HEK293 (cell line): ENCODE measurements around the gene KLK7.

Experiments used
- CTCF ChIA-PET: fragments of 350-600 bp; formaldehyde crosslinking; extraction: SDS; loops from one replicate; lab custom pipeline; 2021; ENCODE audit warnings: antibody characterized with exemption; lab: Yijun Ruan, JAX
- POLR2A ChIA-PET: fragments of 300-600 bp; formaldehyde crosslinking; extraction: SDS; loops from one replicate; lab custom pipeline; 2020; ENCODE audit warnings: antibody characterized with exemption, inconsistent platforms; lab: Yijun Ruan, JAX
- H3K27ac ChIP-seq: fragments of 200-500 bp; sonication (Bioruptor generic); 2 replicates; pipeline ENCODE4 v1.5.1; 2014; ENCODE audit warnings: low read depth, low read length, control low read depth, inconsistent platforms; ENCODE audit errors: extremely low read depth
- H3K36me3 ChIP-seq, 2 experiments: fragments of 200-500 bp in 1 of 2; sonication (Bioruptor generic) in 1 of 2; 1 replicate in 1 of 2; 2 replicates in 1 of 2; pipeline ENCODE4 v1.5.1; 2014 to 2017; ENCODE audit warnings: inconsistent platforms in 2 of 2, low read length in 2 of 2; ENCODE audit not compliant: control insufficient read depth in 2 of 2, insufficient read depth in 1 of 2
- H3K4me1 ChIP-seq: fragments of 200-500 bp; sonication (Bioruptor generic); 2 replicates; pipeline ENCODE4 v1.5.1; 2014; ENCODE audit warnings: mild to moderate bottlenecking, low read length, inconsistent platforms; ENCODE audit not compliant: control insufficient read depth, insufficient read depth
- H3K4me3 ChIP-seq: 2 replicates; pipeline ENCODE4 v1.5.1; 2011; ENCODE audit warnings: low read depth, mild to moderate bottlenecking, control low read depth, low read length, moderate library complexity
- H3K9me3 ChIP-seq: fragments of 200-500 bp; sonication (Bioruptor generic); 2 replicates; pipeline ENCODE4 v1.5.1; 2014; ENCODE audit warnings: low read depth, low read length, inconsistent platforms; ENCODE audit not compliant: control insufficient read depth, insufficient read depth
- GLI4 ChIP-seq: fragments of 450-650 bp; formaldehyde crosslinking; IDR thresholded peaks from 2 replicates; pipeline ENCODE4 v1.5.1; 2016; ENCODE audit warnings: missing biosample characterization, missing genetic modification characterization
- GLIS1 ChIP-seq: fragments of 450-650 bp; formaldehyde crosslinking; IDR thresholded peaks from 2 replicates; pipeline ENCODE4 v1.5.1; 2016; ENCODE audit warnings: missing biosample characterization, missing genetic modification characterization
- KLF10 ChIP-seq: fragments of 450-650 bp; IDR thresholded peaks from 2 replicates; pipeline ENCODE4 v1.5.1; 2018; ENCODE audit warnings: missing biosample characterization, mild to moderate bottlenecking, missing genetic modification characterization
- OSR2 ChIP-seq: fragments of 450-650 bp; formaldehyde crosslinking; IDR thresholded peaks from 2 replicates; pipeline ENCODE4 v1.5.1; 2016; ENCODE audit warnings: missing biosample characterization, missing genetic modification characterization
- ZBTB20 ChIP-seq: fragments of 450-650 bp; formaldehyde crosslinking; IDR thresholded peaks from 2 replicates; pipeline ENCODE4 v1.5.1; 2016; ENCODE audit warnings: missing biosample characterization, missing genetic modification characterization
- ZBTB48 ChIP-seq: fragments of 450-650 bp; formaldehyde crosslinking; IDR thresholded peaks from 2 replicates; pipeline ENCODE4 v1.5.1; 2016; ENCODE audit warnings: missing biosample characterization, missing genetic modification characterization
- ZBTB7A ChIP-seq: fragments of 450-650 bp; formaldehyde crosslinking; IDR thresholded peaks from 2 replicates; pipeline ENCODE4 v1.5.1; 2016; ENCODE audit warnings: low read depth, missing biosample characterization, missing genetic modification characterization
- ZIC2 ChIP-seq: fragments of 450-650 bp; formaldehyde crosslinking; IDR thresholded peaks from 2 replicates; pipeline ENCODE4 v1.5.1; 2016; ENCODE audit warnings: missing biosample characterization, missing genetic modification characterization
- ZNF433 ChIP-seq: fragments of 450-650 bp; formaldehyde crosslinking; IDR thresholded peaks from 2 replicates; pipeline ENCODE4 v1.5.1; 2016; ENCODE audit warnings: missing biosample characterization, missing genetic modification characterization, low read depth
- ZNF585B ChIP-seq: fragments of 450-650 bp; formaldehyde crosslinking; IDR thresholded peaks from 2 replicates; pipeline ENCODE4 v1.5.1; 2016; ENCODE audit warnings: missing biosample characterization, missing genetic modification characterization
- ZNF596 ChIP-seq: fragments of 450-650 bp; IDR thresholded peaks from 2 replicates; pipeline ENCODE4 v1.5.0; 2018; ENCODE audit warnings: missing biosample characterization, mild to moderate bottlenecking, missing genetic modification characterization, moderate library complexity
- ZNF660 ChIP-seq: fragments of 450-650 bp; IDR thresholded peaks from 2 replicates; pipeline ENCODE4 v1.5.1; 2018; ENCODE audit warnings: missing biosample characterization, mild to moderate bottlenecking, missing genetic modification characterization
- ZNF707 ChIP-seq: fragments of 450-650 bp; formaldehyde crosslinking; IDR thresholded peaks from 2 replicates; pipeline ENCODE4 v1.5.1; 2016; ENCODE audit warnings: missing biosample characterization, missing genetic modification characterization
- TF ChIP-seq, protein P1 (sequence below): fragments of 450-650 bp; formaldehyde crosslinking; IDR thresholded peaks from 2 replicates; pipeline ENCODE4 v1.5.0; 2017; ENCODE audit warnings: missing biosample characterization, missing genetic modification characterization, borderline replicate concordance
- TF ChIP-seq, protein P2 (sequence below): fragments of 450-650 bp; formaldehyde crosslinking; IDR thresholded peaks from 2 replicates; pipeline ENCODE4 v1.5.1; 2016; ENCODE audit warnings: missing biosample characterization, missing genetic modification characterization
- TF ChIP-seq, protein P3 (sequence below): fragments of 450-650 bp; formaldehyde crosslinking; IDR thresholded peaks from 2 replicates; pipeline ENCODE4 v1.5.1; 2016; ENCODE audit warnings: missing biosample characterization, missing genetic modification characterization
- TF ChIP-seq, protein P4 (sequence below): fragments of 450-650 bp; IDR thresholded peaks from 2 replicates; pipeline ENCODE4 v1.5.1; 2018; ENCODE audit warnings: missing biosample characterization, mild to moderate bottlenecking, missing genetic modification characterization

Gene KLK7

DNA sequence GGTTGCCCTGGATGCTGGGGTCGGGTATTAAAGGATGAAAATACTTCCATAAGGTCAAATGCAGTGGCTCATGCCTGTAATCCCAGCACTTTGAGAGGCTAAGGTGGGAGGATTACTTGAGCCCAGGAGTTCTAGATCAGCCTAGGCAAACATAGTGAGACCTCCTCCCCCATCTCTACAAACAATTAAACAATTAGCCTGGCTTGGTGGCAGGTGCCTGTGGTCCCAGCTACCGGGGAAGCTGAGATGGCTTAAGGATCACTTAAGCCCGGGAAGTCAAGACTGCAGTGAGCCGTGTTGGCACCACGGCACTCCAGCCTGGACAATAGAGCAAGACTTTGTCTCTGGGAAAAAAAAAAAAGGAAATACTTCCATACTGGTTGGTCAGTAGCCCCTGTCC is 41.2 kb upstream of the KLK7 start:
- POLR2A ChIA-PET, result no interaction called here
- no peaks in the 10 kb centered on the region for H3K4me1 ChIP-seq
- no peaks in the 10 kb centered on the region for H3K9me3 ChIP-seq
- no peak overlapping the region for H3K27ac ChIP-seq
- TF ChIP-seq OSR2 (tag by site-specific recombination), result 0 out of 2 replicates have a peak, but pooled peaks have one; percentile 19
- TF ChIP-seq ZNF585B (tag by site-specific recombination), result no peak
- TF ChIP-seq ZBTB20 (tag by site-specific recombination), result no peak
- no peak for TF ChIP-seq ZBTB7A (tag by site-specific recombination)
- TF ChIP-seq, all 188 proteins: peak for 1
- CTCF ChIA-PET, result interaction anchor here (0.8 to 2.1 kb wide), 2 partner anchors 8 to 70 kb away, joined by 3 to 10 read pairs; no protein-coding TSS in a partner anchor
- H3K36me3 ChIP-seq, result no peaks in the 10 kb centered on the region
- H3K4me3 ChIP-seq, result no peak overlapping the region

DNA sequence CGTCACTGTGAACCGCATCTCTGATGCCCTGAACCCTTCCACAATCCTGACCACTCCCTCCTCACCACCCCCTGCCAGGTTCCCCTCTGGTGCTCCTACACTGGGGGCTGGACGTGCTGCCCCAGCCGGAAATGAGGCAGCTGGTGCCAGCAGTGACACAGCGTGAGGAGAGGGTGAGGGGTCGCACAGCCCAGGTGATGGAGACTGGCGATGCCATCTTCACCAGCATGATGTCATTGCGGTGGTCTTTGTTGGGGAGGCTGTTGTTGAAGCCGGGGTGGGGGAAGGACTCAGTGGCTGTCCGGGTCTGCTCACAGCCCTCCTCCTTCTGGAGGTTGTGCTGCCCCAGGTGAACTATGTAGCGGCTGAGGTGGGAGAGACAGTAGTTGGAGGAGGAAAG is 40.2 kb upstream of the KLK7 start:
- Histone ChIP-seq H3K36me3 (no peaks in the 10 kb centered on the region), H3K27ac (no peak overlapping the region), H3K4me1 (no peaks in the 10 kb centered on the region; the same call in 1 of the 2 replicates), H3K9me3 (no peaks in the 10 kb centered on the region), H3K4me3 (no peak overlapping the region)
- ChIA-PET CTCF (interaction anchor here (8.5 kb wide), 1 partner anchor 71 kb away, joined by 177 read pairs; no protein-coding TSS in a partner anchor), POLR2A (no interaction called here)
- TF ChIP-seq ZBTB20 (tag by site-specific recombination) (no peak), ZIC2 (tag by site-specific recombination) (peak; percentile 31; the same call in 1 of the 2 replicates)

DNA sequence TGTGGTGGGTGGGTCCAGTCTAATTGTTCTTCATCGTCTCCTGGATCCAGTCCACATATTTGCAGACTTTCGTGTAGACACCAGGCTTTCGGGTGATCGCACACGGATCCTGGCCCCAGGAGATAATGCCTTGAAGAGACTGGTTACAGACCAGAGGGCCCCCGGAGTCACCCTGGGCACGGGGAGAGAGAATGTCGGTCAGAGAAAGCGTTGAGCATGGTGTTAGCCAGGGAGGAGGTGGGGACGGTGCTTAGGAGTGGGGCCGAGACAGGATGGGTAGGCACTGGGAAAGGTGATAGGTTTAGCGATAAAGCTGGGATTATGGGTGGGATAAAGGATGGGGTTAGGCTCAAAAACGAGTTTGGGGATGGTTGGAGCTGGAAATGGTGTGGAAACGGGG is 38.8 kb upstream of the KLK7 start:
- H3K4me1 ChIP-seq, result no peaks in the 10 kb centered on the region; the same call in 1 of the 2 replicates
- TF ChIP-seq ZNF433, result no peak
- TF ChIP-seq, protein P1, sequence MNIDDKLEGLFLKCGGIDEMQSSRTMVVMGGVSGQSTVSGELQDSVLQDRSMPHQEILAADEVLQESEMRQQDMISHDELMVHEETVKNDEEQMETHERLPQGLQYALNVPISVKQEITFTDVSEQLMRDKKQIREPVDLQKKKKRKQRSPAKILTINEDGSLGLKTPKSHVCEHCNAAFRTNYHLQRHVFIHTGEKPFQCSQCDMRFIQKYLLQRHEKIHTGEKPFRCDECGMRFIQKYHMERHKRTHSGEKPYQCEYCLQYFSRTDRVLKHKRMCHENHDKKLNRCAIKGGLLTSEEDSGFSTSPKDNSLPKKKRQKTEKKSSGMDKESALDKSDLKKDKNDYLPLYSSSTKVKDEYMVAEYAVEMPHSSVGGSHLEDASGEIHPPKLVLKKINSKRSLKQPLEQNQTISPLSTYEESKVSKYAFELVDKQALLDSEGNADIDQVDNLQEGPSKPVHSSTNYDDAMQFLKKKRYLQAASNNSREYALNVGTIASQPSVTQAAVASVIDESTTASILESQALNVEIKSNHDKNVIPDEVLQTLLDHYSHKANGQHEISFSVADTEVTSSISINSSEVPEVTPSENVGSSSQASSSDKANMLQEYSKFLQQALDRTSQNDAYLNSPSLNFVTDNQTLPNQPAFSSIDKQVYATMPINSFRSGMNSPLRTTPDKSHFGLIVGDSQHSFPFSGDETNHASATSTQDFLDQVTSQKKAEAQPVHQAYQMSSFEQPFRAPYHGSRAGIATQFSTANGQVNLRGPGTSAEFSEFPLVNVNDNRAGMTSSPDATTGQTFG, result 0 out of 2 replicates have a peak, but pooled peaks have one; percentile 33
- TF ChIP-seq, all 188 proteins: peak for 1
- H3K27ac ChIP-seq, result no peak overlapping the region
- CTCF ChIA-PET, result interaction anchor here (0.6 to 8.5 kb wide), 5 partner anchors 9 to 72 kb away, joined by 3 to 177 read pairs (median 4); no protein-coding TSS in a partner anchor
- POLR2A ChIA-PET, result no interaction called here
- no peak overlapping the region for H3K4me3 ChIP-seq
- no peaks in the 10 kb centered on the region for H3K36me3 ChIP-seq
- H3K9me3 ChIP-seq, result no peaks in the 10 kb centered on the region

DNA sequence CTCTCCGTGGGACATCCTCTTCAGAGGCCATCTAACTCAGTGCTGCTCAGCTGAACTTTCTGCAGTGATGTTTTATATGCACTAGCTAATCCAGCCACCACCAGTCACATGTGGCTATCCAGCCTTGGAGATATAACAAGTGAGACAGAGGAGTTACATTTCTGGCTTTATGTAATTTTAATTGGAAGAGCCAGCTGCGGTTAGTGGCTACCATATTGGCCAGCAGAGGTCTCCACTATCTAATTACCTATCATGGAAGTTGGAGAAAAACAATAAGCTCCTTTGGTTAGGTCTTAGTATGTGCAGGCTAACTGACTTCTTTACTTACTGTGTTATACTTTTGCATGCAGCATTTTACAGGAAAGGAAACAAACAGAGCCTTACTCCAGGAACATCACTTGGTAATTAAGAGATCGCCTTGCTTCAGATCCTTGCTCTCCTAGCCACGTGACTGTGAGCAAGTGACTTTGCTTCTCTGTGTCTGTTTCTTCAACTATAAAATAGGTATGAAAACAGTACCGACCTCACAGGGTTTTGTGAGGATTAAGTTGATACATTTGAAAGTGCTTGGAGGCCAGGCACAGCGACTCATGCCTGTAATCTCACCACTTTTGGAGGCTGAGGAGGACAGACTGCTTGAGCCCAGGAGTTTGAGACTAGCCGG is 37.4 kb upstream of the KLK7 start:
- Histone ChIP-seq H3K27ac (no peak overlapping the region), H3K36me3 (no peaks in the 10 kb centered on the region), H3K4me3 (no peak overlapping the region), H3K9me3 (no peaks in the 10 kb centered on the region), H3K4me1 (no peaks in the 10 kb centered on the region; the same call in 1 of the 2 replicates)
- POLR2A ChIA-PET, result interaction anchor here (1.1 to 1.5 kb wide), 2 partner anchors 17 to 216 kb away, joined by 4 to 6 read pairs; no protein-coding TSS in a partner anchor
- CTCF ChIA-PET, result interaction anchor here (0.5 to 8.5 kb wide), 41 partner anchors 9 to 1230 kb away, joined by 3 to 177 read pairs (median 4); partner anchors contain the start of genes CTU1 and KLK12
- TF ChIP-seq, protein P2, sequence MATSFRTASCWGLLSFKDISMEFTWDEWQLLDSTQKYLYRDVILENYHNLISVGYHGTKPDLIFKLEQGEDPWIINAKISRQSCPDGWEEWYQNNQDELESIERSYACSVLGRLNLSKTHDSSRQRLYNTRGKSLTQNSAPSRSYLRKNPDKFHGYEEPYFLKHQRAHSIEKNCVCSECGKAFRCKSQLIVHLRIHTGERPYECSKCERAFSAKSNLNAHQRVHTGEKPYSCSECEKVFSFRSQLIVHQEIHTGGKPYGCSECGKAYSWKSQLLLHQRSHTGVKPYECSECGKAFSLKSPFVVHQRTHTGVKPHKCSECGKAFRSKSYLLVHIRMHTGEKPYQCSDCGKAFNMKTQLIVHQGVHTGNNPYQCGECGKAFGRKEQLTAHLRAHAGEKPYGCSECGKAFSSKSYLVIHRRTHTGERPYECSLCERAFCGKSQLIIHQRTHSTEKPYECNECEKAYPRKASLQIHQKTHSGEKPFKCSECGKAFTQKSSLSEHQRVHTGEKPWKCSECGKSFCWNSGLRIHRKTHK (tag by site-specific recombination), result no peak
- TF ChIP-seq ZBTB48 (tag by site-specific recombination) (no peak), ZNF707 (tag by site-specific recombination) (no peak), GLIS1 (peak; percentile 70), GLI4 (tag by site-specific recombination) (no peak), ZNF660 (peak; percentile 71; the same call in 1 of the 2 replicates), KLF10 (tag by site-specific recombination) (no peak), ZNF596 (tag by site-specific recombination) (no peak)
- TF ChIP-seq, protein P3, sequence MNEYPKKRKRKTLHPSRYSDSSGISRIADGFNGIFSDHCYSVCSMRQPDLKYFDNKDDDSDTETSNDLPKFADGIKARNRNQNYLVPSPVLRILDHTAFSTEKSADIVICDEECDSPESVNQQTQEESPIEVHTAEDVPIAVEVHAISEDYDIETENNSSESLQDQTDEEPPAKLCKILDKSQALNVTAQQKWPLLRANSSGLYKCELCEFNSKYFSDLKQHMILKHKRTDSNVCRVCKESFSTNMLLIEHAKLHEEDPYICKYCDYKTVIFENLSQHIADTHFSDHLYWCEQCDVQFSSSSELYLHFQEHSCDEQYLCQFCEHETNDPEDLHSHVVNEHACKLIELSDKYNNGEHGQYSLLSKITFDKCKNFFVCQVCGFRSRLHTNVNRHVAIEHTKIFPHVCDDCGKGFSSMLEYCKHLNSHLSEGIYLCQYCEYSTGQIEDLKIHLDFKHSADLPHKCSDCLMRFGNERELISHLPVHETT (tag by site-specific recombination), result no peak
- TF ChIP-seq, protein P4, sequence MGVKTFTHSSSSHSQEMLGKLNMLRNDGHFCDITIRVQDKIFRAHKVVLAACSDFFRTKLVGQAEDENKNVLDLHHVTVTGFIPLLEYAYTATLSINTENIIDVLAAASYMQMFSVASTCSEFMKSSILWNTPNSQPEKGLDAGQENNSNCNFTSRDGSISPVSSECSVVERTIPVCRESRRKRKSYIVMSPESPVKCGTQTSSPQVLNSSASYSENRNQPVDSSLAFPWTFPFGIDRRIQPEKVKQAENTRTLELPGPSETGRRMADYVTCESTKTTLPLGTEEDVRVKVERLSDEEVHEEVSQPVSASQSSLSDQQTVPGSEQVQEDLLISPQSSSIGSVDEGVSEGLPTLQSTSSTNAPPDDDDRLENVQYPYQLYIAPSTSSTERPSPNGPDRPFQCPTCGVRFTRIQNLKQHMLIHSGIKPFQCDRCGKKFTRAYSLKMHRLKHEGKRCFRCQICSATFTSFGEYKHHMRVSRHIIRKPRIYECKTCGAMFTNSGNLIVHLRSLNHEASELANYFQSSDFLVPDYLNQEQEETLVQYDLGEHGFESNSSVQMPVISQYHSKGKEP (tag by site-specific recombination), result peak; percentile 24; the same call in 1 of the 2 replicates
